ENCODE data around the gene LDAH.

LDAH gene

DNA sequence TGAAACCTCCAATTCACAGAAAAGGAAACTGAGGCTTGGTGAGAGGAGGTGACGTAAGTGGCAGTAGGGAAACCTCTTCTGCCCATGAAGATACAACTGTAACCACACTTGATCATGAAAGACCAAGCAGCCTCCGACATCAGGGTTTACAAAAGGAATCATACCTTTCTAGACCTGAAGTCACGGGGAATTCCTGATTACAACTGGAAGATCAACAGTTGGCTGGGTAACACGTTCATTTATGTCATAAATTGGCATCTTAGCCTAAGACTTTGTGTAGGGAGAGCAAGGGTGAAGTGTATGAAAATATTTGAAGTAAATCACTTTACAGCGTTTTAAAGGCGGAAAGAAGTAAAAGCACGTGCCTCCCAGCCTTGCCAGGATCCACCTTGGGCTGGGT is 172.9 kb downstream of the LDAH start:
- DNase-seq, result no peak

DNA sequence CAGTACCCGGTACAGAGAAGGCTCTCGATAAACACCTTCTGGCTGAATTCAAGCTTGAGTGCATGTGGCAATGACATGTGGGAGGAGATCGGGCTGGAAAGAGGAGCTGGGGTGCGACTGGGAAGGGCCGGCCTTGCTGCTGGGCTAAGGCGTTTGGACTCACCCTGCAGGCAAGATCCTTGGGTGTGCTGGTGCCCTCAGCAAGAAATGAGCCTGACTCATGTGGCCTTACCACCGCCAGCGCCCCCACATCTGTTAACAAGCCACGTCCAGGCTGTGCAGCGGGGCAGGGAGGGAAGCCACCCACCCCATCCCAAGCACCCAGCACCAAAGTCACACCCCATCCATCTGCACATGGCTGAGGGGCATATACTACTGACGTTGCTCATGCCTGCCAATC is 173.3 kb downstream of the LDAH start:
- DNase-seq, result no peak

DNA sequence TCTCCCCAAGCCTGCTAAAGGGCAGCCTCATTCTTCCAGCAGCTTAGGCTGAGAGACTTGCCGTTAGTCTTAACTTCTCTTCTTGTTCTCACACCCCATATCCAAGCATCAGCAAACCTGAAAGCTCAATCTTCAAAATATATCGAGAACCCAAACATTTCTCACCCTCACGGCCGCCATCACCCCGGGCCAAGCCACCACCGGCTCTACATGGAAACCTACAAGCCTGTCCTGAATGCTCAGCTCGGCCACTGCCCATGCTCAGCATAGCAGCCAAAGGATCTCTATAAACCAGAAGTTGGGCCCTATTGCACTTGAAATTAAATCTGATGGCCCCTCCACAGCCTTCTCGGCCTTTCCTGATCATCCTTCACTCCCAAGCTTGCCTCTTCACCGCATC is 174.1 kb downstream of the LDAH start:
- DNase-seq, result no peak

DNA sequence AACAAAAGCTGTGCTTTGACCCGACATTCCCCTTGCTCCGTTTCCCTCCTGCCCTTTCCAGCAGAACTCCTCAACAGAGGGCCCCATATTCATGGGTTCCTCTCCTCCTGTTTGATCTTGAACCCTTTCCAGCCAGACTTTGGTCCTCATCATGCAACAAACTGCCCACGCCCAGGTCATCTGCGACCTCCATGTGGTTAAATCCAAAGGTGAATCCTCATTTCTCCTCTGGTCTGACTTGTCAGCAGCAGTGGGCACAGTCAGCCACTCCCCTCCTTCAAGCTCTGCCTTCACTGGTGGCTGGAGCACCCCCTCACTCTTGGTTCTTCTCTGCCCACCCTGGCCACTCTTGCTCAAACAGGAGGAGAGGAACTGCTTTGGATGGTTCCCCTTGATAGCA is 174.7 kb downstream of the LDAH start:
- DNase-seq, result no peak

DNA sequence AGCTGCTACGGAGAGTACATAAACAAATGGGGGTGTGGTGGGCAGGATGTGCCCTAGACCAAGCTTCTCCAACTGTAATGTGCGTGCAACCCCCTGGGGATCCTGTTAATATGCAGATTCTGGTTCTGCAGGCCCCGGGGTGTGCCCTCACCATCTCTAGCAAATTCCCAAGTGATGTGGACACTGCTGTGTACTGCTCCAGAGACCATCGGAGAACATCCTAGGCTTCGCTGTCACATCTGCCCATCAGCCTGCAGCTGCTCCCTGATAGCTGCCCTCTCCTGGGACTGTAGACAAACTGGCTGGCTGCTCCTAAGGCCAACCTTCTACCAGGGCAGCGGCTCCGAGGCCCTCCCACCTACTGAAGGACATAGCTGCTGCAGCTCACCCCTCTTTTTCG is 175.2 kb downstream of the LDAH start:
- no peak for DNase-seq

DNA sequence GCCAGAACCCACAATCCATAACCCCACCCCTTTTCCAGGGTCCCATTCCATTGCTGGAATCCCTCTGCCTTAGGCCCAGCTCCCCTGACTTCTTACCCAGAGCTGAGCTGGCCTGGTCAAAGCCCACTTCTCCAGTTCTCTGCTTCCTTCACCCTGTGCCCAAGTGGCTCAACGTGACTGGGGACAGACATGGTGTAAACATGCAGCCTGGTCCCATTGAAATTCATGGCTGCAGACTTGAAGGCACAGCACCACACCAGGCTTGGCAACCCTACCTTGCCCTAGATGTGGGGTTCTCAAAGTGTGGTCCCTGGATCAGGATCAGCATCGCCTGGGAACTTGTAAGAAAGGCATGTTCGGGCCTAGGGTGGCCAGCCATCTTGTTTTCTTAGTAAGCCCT is 175.7 kb downstream of the LDAH start:
- no peak for DNase-seq

DNA sequence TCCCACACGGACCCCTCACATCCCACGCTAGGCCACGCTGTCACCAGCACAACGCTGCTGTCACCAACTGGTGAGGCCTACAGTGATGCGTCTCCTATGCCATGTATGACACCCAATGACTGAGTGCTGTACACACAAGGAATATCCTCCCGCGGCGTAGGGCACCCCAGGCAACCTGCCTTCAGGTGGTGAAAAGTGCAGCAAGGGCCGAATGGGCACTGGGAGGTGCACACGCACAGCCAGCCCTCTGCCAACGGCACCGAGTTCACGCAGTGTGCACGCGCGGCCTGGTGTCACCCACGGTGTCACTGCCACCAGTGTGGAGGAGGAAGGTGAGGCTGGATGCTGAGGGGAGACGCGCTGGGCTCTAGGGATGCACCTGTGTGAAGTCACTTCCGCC is 176.5 kb downstream of the LDAH start:
- no peak for DNase-seq

DNA sequence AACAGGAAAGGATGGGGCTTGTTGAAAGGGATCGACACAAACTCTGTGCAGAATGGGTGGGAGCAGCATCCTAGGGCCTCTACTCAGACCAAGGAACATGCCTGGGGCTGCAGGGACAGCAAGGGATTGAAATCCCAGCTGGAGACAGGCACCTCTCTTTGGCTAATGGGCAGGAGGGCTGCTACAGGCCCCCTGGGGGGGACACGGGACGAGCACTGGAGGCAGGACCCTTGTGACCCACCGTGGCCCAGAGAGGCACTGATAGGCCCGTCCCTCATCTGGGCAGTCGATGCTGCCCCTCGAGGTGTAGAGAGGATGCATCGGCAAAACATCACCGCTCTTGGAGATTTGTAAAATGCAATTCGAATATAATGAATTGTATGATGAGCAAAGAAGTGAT is 177.1 kb downstream of the LDAH start:
- DNase-seq, result no peak

DNA sequence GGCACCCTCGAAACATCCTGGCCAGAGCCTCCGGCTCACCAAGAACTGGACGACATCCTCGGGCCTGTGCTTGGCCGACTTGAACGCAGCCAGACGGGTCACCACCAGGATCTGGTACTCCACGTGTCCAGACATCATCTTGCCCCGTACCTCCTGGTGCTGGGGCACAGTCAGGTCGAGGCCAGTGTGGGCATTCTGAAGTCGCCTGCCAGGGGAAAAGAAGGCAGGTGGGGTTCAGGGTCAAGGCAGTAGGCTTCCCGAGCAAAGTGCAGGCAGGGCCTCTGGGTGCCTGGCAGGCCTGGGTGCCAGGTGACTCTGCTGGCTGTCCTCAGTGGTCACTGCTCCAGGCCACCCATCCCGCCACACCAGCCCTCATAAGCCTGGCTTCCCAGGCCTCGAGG is 177.6 kb downstream of the LDAH start:
- no peak for DNase-seq

DNA sequence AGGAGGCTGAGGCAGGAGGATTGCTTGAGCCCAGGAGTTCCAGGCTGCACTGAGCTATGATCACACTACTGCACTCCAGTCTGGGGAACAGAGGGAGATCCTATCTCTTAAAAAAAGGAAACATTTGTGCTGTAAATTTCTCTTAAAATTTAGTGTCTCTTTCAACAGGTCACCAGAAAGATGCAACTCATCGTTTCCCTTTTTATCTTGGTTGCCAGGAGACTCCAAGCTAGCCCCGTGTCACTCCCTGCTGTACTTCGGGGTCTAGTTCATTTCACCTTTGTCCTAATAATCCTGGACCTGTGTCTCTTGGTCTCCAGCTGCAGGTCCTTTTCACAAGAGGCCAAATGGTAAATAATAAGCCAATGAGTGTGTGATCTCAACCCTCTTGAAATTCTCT is 179.1 kb downstream of the LDAH start:
- no peak for DNase-seq

DNA sequence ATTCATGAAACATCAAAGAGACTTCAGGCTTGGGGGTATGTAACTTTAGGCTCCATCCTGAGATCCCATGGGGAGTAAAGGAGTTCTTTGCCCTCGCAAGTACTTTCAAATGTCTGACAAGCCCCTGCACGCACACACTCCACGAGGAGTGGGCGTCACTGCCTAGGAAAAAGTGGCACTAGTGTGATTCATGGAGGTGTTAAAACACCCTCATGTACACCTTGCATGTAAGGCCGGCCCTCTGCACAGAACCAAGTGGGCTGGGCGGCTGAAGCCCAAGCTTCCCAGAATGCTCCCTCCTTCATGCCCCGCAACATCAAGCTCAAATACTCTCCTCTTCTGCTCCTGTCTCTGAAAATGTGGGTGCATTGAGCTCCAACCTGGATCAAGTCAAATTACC is 179.8 kb downstream of the LDAH start:
- DNase-seq, result no peak

DNA sequence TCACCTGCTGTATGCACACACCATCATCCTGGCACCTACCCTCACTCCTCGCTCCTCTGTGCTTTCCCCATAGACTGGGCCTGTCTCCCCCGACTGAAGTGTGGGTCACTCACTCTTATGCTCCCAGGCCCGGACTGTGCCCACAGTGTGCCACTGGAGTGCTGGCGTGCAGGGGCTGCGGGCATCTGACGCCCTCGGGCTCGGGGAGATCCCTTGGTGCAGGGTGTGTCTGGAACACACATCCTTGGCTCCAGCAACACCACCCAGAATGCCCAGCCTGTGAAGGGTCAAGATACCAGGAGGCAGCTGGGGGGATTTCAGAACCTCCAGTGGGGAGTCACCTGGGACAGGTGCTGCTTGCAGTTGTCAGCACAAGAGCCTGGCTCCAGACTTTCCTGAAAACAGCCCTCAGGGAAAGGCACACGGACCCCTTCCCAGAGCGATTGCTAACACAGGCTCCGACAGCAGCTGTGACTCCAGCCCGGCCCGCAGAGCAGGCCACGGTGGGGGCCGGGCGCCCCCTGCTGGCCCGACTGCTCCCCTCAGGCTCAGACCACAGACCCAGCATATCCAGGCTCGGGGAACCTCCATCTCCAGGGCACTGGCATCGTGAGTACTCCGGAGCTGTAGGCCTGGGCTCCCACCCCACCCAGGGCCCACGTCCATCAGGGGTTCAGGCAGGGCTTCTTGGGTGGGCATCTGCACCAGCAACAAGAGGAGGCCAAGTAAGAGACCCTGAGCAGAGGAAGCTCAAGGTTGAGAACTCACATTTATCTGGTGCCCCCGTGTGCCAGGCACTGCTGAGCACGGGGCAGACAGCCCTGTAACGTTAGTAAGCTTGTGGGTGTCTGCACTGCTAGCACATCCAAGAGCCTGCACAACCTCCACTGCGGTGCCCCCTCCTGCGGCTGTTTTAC is 180.6 kb downstream of the LDAH start:
- DNase-seq, result peak; percentile 83

DNA sequence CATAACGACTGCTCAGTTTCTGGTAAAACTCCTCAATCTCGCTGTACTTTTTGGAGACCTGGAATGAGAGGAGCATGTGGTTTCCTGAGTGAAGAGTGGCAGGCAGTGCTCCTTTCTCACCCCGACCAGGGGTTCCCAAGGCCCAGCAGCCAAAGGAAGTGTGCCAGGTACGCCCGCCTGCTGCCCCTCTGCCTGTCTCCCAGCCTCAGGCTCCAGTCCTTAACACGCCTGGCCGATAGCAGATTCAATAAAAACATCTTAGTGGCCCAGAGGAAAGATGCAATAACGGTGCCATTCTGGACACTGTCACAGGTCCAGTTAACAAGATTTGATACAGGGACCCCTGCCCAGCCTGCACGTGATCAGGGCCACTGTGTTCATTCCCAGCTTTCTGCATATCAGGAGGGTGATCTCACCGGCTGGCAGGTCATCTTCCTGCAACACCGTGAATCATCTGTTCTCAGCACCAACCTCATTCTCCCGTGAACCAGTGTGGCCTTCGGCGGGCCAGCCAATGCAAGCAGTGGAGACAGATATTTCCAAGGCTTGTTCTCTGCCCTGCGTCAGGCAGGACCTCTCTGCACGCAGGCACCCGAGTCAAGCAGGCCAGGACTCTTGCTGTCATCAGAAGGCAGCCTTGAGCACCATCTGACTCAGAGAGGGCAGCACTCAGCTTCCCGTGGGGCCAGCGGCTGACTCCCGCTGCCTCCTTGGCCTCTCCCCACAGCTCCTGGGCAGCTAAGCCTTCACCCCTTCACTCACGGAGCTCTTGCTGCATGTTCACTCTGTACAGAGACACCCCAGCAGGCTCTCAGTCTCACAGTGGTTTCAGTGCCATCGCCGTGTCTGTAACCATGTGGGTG is 181.5 kb downstream of the LDAH start:
- no peak for DNase-seq

DNA sequence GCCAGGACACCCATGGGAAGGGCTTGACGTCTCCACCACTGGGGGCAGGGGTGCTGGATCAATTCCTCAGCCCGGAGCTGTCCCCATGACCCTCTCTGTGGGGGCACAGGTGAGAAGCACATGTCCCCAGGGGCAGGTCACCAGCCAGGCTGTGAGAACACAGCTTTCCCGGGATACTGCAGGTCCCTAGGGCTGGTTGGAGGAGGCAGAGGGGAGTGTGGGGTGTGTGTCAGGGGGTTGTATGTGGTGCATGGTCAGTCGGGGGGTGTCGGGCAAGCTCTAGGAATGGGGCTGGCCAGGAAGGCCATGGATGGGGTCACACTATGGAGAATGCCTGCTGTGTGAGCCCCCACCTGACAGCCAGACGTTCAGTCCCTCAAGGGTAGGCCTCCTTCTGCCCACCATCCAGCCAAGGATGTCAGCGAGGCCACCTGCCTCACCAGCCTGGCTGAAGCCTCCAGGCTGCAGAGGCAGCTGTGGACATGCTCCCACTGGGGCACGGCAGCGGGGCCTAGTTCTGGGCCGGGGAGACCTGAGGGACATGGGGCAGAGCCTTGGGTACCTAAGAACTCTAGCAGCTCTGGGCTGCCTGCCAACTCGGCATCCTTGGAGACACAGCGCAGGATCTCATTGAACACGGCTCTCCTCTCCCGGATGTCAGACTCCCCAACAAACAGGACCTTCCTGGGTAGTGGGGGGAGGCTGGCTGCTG is 182.3 kb downstream of the LDAH start:
- DNase-seq, result no peak

DNA sequence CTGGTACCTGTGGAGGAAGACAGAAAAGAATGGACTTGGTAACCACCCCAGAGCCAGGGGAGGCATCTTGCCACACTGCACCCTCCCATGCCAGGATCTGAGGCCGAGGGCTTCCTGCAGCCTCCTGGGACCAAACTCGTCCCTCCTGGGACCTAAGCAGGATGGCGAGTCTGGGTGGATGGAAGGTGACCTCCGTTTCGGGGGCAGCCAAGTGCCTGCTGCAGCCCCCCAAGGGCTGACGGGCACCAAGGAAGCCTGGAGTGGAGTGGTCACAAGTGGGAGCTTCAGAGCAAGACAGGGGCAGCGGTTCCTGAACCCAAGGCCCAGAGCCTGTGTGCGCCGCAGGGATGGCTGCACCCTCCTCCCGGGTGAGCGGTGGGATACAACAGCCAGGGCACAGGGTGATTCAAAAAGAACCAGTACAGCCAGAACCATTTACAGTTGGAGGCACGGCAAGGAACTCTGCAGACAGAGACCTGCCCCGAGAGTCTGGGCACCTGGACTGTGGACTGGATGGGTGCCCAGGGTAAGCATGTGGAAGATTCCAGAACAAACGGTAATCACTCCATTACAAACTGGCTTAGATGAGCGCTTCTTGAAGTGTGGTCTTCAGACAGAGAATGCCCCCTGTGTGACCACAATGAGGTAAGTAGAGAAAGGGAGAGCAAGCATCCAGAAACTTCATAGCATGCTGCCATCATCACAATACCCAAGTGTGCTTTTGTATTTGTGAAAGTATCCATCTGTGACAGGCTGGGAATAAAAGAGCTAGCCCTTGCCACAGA is 184.1 kb downstream of the LDAH start:
- DNase-seq, result no peak

DNA sequence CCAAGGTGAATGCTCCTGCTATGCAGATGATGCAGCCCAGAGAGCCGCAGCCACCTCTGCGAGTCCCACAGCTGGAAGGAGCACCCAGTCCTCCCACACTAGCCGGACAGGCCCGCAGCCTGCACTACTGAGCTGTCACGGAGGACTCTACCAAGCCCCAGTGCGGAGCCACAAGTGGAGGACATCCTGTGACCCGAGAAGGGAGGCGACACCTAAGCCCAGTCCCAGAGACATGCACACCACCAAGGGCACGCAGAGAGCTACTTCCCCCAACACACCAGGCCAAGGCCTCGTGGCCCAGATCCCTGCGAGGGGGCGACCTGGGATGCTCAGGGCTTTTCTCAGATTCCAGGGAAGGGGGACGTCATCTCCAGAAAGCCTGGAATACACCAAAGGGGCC is 184.9 kb downstream of the LDAH start:
- no peak for DNase-seq

DNA sequence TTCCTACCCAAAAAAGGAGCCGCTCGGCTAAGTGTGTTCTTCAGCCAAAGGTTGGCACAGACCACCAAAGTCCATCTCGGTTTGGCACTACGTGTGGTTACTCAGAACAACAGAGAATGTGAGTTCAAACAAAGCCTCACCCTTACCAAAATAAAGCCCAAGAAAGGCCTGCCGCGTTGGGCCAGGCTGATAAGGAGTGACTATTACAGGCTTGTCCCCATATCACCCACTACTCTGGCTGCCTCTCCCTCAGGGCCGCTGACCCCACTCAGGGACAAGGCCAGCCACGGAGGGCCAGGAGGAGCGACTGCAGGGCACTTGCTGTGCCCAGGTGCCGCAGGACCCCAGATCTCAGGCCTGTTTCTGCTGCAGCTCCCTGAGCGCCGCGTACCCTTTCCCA is 185.8 kb downstream of the LDAH start:
- no peak for DNase-seq

DNA sequence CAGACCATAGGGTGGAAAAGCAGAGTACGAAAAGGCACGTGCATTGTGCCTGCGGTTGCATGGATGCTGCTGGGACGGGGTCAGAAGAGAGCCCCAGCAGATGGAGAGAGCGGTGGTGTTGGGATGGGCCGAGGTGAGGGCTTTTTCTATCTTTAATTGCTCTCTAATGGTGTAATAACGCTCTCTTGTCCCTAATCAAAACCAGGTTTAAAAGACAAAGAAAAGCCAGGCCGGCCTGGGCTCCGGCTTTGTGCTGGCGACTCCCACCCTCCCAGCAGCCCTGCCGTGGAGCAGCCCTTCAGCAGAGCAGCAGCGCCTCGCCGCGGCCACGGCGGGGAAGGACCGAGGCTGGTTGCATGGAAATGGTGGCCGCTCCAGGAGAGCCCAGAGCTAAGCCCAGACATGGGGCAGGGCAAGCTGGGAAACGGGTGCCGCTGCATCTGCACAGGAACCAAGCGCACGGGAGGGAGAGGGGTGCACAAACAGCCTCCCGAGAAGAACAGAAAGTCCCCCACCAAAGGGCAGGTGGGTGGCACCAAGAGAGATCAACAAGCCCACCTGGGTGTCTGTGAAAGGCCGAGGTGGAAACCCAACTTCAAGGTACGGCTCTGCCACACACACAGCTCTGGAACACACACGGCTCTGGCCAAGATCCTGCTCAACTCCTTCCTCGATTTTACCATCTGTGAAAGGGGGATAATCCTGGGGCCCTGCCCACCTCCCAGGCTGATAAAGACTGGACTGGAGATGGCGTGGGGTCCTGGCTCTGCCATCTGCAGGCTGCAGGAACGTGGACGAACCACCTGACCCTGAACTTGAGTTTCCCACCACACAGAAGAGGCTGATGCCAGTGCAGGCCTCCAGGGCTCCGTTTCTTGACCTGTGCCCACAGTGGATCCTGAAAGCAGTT is 187.0 kb downstream of the LDAH start:
- DNase-seq, result peak; percentile 58

DNA sequence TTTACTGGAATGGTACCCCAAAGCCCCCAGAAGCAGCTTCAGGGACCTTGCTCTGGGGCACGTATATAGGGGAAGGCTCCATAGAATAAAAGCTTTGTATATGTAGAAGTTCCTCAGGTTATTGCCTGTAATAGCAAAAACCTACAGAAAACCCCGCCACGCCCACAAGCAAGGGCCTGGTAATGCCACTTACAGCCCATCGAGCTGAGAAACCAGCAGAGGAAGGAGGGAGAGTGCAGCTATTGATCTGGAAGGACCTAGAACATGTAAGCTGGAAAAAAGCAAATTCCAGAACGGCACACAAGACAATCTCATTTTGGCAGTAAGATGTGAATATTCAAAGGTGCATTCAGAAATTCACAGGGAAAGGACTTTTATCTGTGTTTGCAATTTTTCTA is 187.8 kb downstream of the LDAH start:
- no peak for DNase-seq

DNA sequence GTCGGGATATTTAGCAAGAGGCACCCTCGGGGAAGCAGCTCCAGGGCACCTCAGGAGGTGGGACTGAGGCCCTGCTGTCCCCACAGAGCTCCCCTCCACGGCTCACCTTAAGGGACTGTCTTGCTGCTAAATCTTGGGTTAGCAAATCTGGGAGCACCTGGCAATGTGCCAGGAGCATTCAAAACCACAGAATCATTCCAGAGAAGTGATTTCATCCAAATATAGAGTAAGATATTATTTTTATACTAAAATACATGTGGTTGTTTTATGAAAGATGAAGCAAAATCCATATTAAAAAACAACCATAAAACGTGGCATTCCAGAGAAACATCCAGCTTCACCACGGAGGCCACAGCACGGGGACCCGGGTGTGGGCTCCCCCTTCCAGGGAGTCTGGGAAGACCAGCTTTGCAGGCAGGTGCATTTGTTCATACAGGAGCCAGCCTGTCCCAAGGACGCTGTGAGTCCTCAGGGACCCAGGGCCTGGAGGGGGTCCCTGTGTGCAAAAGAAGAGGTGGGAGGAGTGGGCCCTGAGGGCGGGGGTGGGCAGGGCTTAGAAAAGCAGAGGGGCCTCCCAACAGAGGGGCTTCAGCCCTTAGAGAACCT is 188.3 kb downstream of the LDAH start:
- peak; percentile 17 for DNase-seq
